Neural progenitor cell (in vitro differentiated cells): Measurements from ENCODE around the gene PEX26.

Source experiments
- CTCF ChIP-seq: fragments of 200-600 bp; sonication (generic); IDR thresholded peaks from 2 replicates; pipeline ENCODE4 v1.5.1; 2017; ENCODE audit warnings: antibody characterized with exemption, mild to moderate bottlenecking
- EZH2 ChIP-seq: fragments of 200-600 bp; sonication (generic); IDR thresholded peaks from 2 replicates; pipeline ENCODE4 v1.6.1; 2017; ENCODE audit warnings: antibody characterized with exemption, mild to moderate bottlenecking, moderate library complexity
- EZH2phosphoT487 ChIP-seq: fragments of 200-600 bp; sonication (generic); IDR thresholded peaks from 2 replicates; pipeline ENCODE4 v1.6.1; 2017; ENCODE audit warnings: antibody characterized with exemption

- TF ChIP-seq EZH2 (no peak), CTCF (no peak), EZH2phosphoT487 (no peak)
Observed at GRCh38 chr22:18077087-18077638, 627 bp upstream of the PEX26 start.
